Neural cell (in vitro differentiated cells): Measurements from ENCODE around the gene OR4C6. TPM values are rescaled to one million over a fixed set of nuclear protein-coding genes. Genes with fewer than 3 reads are reported as not detected.

Experiments used
- H2AFZ ChIP-seq: fragments of 200-600, 300-800 bp; sonication (generic), shearing (Covaris generic); 2 replicates; pipeline ENCODE4 v1.6.0; 2014; ENCODE audit warnings: low read depth, mild to moderate bottlenecking, antibody characterized with exemption, low read length, moderate library complexity
- H3F3A ChIP-seq: fragments of 200-600 bp; shearing (Covaris generic); 2 replicates; pipeline ENCODE4 v1.6.1; 2016; ENCODE audit warnings: mild to moderate bottlenecking, moderate library complexity, mixed read lengths, antibody characterized with exemption, low read length; ENCODE audit not compliant: insufficient read depth, poor library complexity, severe bottlenecking
- H3K27ac ChIP-seq: fragments of 200-600, 300-800 bp; sonication (generic), shearing (Covaris generic); 2 replicates; pipeline ENCODE4 v1.5.1; 2014; ENCODE audit warnings: mild to moderate bottlenecking, low read length, moderate library complexity
- H3K27me3 ChIP-seq: fragments of 300-800, 200-600 bp; sonication (generic), shearing (Covaris generic); 2 replicates; pipeline ENCODE4 v1.6.0; 2014; ENCODE audit warnings: mild to moderate bottlenecking, low read depth, low read length, moderate library complexity; ENCODE audit not compliant: insufficient read depth
- H3K36me3 ChIP-seq: fragments of 300-800, 200-600 bp; sonication (generic), shearing (Covaris generic); 2 replicates; pipeline ENCODE4 v1.5.1; 2014; ENCODE audit warnings: mild to moderate bottlenecking, antibody characterized with exemption, low read length, moderate library complexity; ENCODE audit not compliant: insufficient read depth
- H3K4me2 ChIP-seq: fragments of 300-800, 200-600 bp; sonication (generic), shearing (Covaris generic); 2 replicates; pipeline ENCODE4 v1.6.0; 2014; ENCODE audit warnings: mild to moderate bottlenecking, low read length
- H3K4me3 ChIP-seq: fragments of 300-800, 200-600 bp; sonication (generic), shearing (Covaris generic); 2 replicates; pipeline ENCODE4 v1.5.1; 2014; ENCODE audit warnings: mild to moderate bottlenecking, low read length, moderate library complexity
- H3K79me2 ChIP-seq: fragments of 200-600 bp; shearing (Covaris generic); replicated peaks from 2 replicates; pipeline ENCODE4 v1.6.0; 2014; ENCODE audit warnings: mild to moderate bottlenecking, low read length, moderate library complexity; ENCODE audit not compliant: insufficient read depth
- H3K9ac ChIP-seq: fragments of 300-800, 200-600 bp; sonication (generic), shearing (Covaris generic); 2 replicates; pipeline ENCODE4 v1.6.1; 2016; ENCODE audit warnings: mild to moderate bottlenecking, low read length, mixed read lengths
- H3K9me2 ChIP-seq: fragments of 200-600 bp; shearing (Covaris generic); 2 replicates; pipeline ENCODE4 v1.6.1; 2016; ENCODE audit warnings: mild to moderate bottlenecking, low read length, mixed read lengths; ENCODE audit not compliant: insufficient read depth
- H3K9me3 ChIP-seq: fragments of 200-600, 300-800 bp; sonication (generic), shearing (Covaris generic); 2 replicates; pipeline ENCODE4 v1.6.1; 2016; ENCODE audit warnings: mild to moderate bottlenecking, mixed run types, low read length, moderate library complexity, mixed read lengths
- H4K20me1 ChIP-seq: fragments of 200-600 bp; shearing (Covaris generic); 2 replicates; pipeline ENCODE4 v1.6.1; 2016; ENCODE audit warnings: mild to moderate bottlenecking, mixed run types; ENCODE audit not compliant: insufficient read depth
- CTCF ChIP-seq: fragments of 450-650 bp; IDR thresholded peaks from 2 replicates; pipeline ENCODE4 v1.5.1; 2014; ENCODE audit warnings: antibody characterized with exemption, mild to moderate bottlenecking, moderate library complexity; ENCODE audit not compliant: poor library complexity, severe bottlenecking
- EP300 ChIP-seq: fragments of 450-650 bp; conservative IDR thresholded peaks from 2 replicates; pipeline ENCODE4 v1.6.1; 2014; ENCODE audit warnings: antibody characterized with exemption, mild to moderate bottlenecking, moderate library complexity; ENCODE audit not compliant: poor library complexity, severe bottlenecking
- EZH2 ChIP-seq: fragments of 200-600, 300-800 bp; shearing (Covaris generic), sonication (generic); IDR thresholded peaks from 2 replicates; pipeline ENCODE4 v1.6.1; 2014; ENCODE audit warnings: antibody characterized with exemption, low read length, borderline replicate concordance, mild to moderate bottlenecking; ENCODE audit not compliant: insufficient read depth, poor library complexity, severe bottlenecking
- MXI1 ChIP-seq: fragments of 450-650 bp; conservative IDR thresholded peaks from 2 replicates; pipeline ENCODE4 v1.6.1; 2014; ENCODE audit warnings: antibody characterized with exemption, mild to moderate bottlenecking; ENCODE audit not compliant: poor library complexity, severe bottlenecking
- POLR2AphosphoS5 ChIP-seq: IDR thresholded peaks from 2 replicates; pipeline ENCODE4 v1.6.1; 2012
- RAD21 ChIP-seq: fragments of 450-650 bp; conservative IDR thresholded peaks from 2 replicates; pipeline ENCODE4 v1.6.1; 2014; ENCODE audit warnings: antibody characterized with exemption, mild to moderate bottlenecking, moderate library complexity
- REST ChIP-seq: IDR thresholded peaks from 2 replicates; pipeline ENCODE4 v1.6.1; 2012; ENCODE audit warnings: borderline replicate concordance
- SMC3 ChIP-seq: fragments of 450-650 bp; conservative IDR thresholded peaks from 2 replicates; pipeline ENCODE4 v1.6.1; 2014; ENCODE audit warnings: antibody characterized with exemption, mild to moderate bottlenecking, moderate library complexity; ENCODE audit not compliant: poor library complexity
- TAF1 ChIP-seq: IDR thresholded peaks from 2 replicates; pipeline ENCODE4 v1.6.1; 2012; ENCODE audit warnings: low read depth
- polyA plus RNA-seq: library from polyadenylated mRNA; depleted of rRNA; stranded (reverse); fragments of >200 nt; gene quantifications from 2 replicates; pipeline ENCODE4 v1.2.3, GENCODE V29; 2014

Gene OR4C6
- polyA plus RNA-seq, 1 donor from 2014 or later = not detected

DNA sequence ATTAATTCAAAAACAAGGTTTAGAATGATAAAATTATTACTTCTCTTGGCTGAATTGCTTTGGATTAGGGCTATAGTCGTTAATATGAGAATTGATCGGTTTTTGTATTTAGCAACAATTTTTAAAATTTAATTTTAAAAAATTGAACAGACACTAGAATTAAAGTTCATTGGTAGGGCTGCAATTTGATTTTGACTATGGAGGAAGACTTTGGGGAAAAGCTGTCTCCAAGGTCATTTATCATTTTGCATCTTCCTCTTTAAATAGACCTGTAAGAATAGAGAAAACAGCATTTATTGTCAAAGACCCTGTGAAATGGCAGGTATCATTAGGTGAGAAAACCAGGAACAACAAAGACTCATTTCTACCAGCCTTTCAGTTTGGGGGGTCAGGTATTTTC, 14.0 kb upstream of the OR4C6 start, which contains the start of gene OR4S2:
TSS of gene OR4S2 (plus strand) at position 301 of the 400 bp plus-strand sequence. CDS start 2,577 bp downstream, outside the sequence.
- Histone ChIP-seq H4K20me1 (no peaks in the 10 kb centered on the region), H3K79me2 (no peaks in the 10 kb centered on the region), H3K27ac (no peak within 1 kb of the TSS), H3K36me3 (no peaks in the 10 kb centered on the region), H3K4me2 (no peak within 1 kb of the TSS), H3K27me3 (no peaks in the 10 kb centered on the region), H3K9ac (no peak within 1 kb of the TSS), H3K4me3 (no peak within 1 kb of the TSS), H2AFZ (no peak within 1 kb of the TSS), H3F3A (no peaks in the 10 kb centered on the region), H3K9me3 (no peaks in the 10 kb centered on the region), H3K9me2 (no peaks in the 10 kb centered on the region)
- no peak for TF ChIP-seq REST
- TF ChIP-seq RAD21 = no peak
- TF ChIP-seq SMC3 = no peak
- no peak for TF ChIP-seq POLR2AphosphoS5

- Histone ChIP-seq H3K79me2 (no peaks in the 10 kb centered on the region), H3K9me2 (no peaks in the 10 kb centered on the region), H3K27ac (no peak overlapping the region), H2AFZ (no peak overlapping the region), H3K9me3 (no peaks in the 10 kb centered on the region), H3K9ac (no peak overlapping the region), H4K20me1 (no peaks in the 10 kb centered on the region), H3K36me3 (no peaks in the 10 kb centered on the region), H3K27me3 (no peaks in the 10 kb centered on the region), H3K4me3 (no peak overlapping the region), H3F3A (no peaks in the 10 kb centered on the region), H3K4me2 (no peak overlapping the region)
- TF ChIP-seq CTCF = no peak
- TF ChIP-seq REST = no peak
- TF ChIP-seq MXI1 = no peak
- no peak for TF ChIP-seq POLR2AphosphoS5
- no peak for TF ChIP-seq EP300
- no peak for TF ChIP-seq EZH2
- TF ChIP-seq SMC3 = no peak
- no peak for TF ChIP-seq TAF1
- no peak for TF ChIP-seq RAD21
These were observed 9.4 kb upstream of the OR4C6 start for GRCh38 chr11:55652560-55652959.
